ENCODE data around the gene HES4.

GRCh38 chr1:1005774-1006304, 5.9 kb upstream of the HES4 start:
- TF ChIP-seq, protein P1, sequence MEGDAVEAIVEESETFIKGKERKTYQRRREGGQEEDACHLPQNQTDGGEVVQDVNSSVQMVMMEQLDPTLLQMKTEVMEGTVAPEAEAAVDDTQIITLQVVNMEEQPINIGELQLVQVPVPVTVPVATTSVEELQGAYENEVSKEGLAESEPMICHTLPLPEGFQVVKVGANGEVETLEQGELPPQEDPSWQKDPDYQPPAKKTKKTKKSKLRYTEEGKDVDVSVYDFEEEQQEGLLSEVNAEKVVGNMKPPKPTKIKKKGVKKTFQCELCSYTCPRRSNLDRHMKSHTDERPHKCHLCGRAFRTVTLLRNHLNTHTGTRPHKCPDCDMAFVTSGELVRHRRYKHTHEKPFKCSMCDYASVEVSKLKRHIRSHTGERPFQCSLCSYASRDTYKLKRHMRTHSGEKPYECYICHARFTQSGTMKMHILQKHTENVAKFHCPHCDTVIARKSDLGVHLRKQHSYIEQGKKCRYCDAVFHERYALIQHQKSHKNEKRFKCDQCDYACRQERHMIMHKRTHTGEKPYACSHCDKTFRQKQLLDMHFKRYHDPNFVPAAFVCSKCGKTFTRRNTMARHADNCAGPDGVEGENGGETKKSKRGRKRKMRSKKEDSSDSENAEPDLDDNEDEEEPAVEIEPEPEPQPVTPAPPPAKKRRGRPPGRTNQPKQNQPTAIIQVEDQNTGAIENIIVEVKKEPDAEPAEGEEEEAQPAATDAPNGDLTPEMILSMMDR (conservative IDR thresholded peaks at IDR 0.05; ENCODE audit: low read depth, low read length): no peak
- no peak for TF ChIP-seq EZH2 (IDR thresholded peaks at IDR 0.05; ENCODE audit: low read length, unreplicated experiment)
- TF ChIP-seq EZH2phosphoT487 (IDR thresholded peaks at IDR 0.05; ENCODE audit: borderline replicate concordance, low read length): no peak
